ENCODE results near the gene KLF3.

KLF3 gene

DNA sequence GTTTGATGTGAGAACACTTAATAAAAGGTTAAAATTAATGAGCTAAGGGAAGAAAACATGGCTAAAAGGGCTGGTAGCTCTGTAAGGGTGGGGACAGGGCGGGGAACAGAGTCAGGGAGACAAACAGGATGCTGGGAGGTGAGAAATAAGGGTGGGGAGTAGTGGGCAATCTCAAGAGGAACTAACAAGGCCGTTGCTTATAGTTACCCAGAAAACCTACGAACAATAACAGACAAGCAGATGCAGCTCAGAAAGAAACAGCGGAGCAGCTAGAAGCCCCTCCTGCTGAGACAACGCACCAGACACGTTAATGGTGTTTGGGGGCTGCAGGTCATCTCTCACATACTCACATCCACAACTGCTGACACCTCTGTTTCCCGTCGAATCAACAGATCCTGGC is 9.7 kb upstream of the KLF3 start:
- no peak for DNase-seq (ENCODE audit: low read depth in 2 of 2, low spot score in 1 of 2)

DNA sequence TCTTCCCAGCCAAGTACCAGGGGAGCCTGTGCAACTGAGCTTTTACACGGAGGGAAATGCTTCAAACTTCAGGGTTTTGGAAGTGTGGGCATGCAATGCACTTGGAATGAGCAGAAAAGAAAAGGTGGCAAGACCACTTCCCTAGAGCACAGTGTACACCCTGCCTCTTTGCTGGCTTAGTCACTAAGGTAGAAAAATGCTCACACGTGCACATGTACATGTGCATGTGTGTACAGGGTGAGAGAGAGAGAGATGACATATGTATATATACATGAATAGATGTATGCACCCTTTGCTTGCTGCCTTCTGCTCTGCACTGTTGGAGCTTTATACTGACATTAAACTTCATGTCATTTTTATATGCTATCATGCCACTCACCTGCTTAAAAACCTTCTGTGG is 7.9 kb upstream of the KLF3 start:
- DNase-seq (ENCODE audit: low read depth in 2 of 2, low spot score in 1 of 2) = no peak

DNA sequence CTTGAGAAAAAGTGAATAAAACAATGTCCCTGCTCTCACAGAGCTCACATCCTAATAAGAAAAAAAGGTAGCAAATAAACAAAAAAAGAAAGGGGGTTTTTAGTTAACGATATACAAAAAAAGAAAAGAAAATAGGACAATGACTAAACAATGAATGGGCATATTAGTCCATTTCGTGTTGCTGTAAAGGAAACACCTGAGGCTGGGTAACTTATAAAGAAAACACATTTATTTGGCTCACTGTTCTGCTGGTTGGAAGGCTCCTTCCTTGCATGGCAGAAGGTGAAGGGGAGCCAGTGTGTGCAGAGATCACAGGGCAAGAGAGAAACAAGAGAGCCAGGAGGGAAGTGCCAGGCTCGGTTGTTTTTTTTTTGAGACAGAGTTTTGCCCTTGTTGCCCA is 4.7 kb upstream of the KLF3 start:
- DNase-seq (ENCODE audit: low read depth in 2 of 2, low spot score in 1 of 2) = no peak

DNA sequence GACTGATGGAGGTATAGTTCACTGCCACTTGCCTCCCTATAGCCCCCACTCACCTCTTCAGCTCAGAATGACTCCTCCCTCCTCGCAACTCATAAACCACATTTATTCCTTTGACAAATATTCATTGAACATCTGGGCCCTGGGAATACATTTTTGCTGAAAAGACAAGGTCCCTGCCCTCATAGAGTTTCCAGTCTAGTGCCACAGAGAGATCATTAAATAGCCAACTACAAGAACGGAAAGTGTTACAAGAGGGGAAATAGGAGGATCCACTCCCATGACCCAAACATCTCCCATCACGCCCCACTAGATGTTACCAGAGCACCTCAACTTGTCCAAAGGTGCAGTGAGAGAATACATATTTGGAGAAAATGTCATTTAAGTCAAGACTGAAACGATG is 3.2 kb upstream of the KLF3 start:
- no peak for DNase-seq (ENCODE audit: low read depth in 2 of 2, low spot score in 1 of 2)

DNA sequence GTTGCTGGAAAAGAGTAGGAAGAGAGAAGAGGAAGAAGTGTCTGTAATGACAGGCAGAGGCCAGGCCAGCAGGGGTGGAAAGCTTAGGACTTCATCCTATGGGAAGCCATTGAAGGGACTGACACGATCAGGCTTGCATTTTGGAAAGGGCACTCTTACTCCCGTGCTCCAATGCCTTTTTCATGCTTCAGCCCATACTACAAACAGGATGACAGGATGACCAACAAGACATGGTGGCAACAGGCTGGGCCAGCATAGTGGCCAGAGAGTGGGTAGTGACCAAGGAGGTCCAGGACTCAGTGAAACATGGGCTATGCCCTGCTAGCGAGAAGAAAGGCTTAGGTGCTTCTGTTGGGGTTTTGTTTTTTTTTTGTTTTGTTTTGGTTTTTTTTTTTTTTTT is 2.6 kb upstream of the KLF3 start:
- DNase-seq (ENCODE audit: low read depth in 2 of 2, low spot score in 1 of 2) = no peak

DNA sequence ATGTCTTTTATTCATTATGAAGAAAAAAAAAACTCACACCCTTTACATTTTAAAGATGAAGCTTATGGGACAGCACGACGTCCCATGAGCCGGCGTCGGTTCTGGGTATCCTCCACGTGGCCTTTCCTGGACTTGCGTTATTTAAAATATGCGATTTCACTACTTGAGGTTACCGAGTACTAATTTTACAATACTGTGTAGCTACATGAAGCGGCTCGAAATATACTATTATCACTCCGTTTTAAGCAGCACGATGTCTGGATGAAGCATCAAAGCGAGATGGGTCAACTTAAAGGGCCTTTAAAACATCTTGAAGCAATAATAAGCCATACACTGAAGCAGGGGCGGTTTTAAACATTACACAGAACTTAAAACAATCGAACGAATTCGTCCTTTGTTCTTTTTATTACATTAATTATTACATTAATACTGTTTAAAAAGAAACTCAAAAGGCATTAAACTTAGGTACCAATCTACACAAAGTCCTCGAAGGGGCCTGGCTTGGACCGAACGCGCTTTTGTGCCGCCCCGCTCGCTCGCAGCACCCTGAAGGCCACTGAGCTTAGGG is 1.4 kb upstream of the KLF3 start:
- no peak for DNase-seq (ENCODE audit: low read depth in 2 of 2, low spot score in 1 of 2)

DNA sequence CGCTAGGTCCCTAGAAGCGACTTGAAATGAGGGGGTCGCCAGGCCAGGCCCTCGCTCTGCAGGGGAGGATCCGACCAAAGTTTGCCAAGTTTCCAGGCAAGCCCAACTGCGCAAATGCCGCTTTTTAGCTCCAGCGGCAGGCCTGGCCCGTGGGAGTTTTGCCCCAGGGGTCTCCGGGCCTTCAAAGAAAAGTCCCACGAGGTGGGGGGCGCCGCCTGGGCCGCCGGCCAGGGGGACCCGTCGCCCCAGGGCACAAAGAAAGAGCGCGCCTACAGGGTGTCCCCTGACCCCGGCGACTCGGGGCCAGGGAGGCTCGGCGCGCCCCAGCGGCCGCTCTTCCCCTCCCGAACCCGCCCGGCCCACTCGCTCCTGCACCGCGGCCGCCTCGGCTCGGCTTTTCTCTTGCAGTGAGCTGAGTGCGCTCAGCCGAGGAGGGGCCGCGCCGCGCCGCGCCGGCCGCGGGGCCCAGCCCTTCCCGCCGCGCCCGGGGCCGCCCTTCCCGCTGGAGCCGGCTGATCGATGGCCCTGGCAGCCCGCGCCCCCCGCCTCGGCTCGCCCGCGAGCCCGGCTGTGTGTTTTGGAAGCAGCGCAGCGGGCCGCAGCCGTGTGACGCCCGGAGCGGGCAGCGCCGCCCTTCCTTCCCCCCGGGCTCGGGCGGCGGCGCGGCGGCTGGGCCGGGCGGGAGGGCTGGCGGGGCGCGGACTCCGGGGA is 754 bp upstream of the KLF3 start:
- no peak for DNase-seq (ENCODE audit: low read depth in 2 of 2, low spot score in 1 of 2)

DNA sequence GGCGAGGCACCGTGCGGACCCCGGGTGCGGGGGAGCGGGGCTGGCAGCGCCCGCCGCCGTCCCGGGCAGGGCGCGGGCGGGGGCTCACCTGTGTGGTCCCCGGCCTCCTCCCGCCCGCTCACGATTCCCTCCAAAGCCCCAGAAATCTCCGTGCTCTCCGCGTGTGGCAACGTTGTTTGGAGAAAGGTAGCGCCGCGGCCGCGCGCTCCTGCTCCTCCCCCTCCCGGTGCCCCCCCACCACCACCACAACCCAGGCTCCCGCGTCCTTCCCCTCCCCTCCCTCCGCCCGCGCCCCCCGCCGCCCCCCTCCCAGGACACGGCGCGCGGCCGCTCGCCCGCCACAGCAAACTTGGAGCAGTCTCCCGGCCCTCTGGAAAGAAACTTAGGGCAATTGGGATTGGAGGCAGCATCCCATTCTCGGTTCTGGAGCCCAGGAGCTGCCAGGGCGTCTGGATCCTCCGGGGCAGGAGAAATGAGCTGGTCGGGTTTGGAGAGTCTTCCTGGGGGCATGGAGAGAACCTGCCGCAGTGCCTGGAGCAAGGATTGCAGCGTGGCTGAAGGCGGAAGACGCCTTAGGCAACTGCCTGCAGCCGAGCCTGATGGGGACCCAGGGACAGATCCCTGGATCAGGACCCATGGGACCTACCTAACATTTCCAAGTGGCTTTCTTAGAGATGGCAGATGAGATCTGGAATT is 855 bp downstream of the KLF3 start:
- DNase-seq (ENCODE audit: low read depth in 2 of 2, low spot score in 1 of 2) = no peak

DNA sequence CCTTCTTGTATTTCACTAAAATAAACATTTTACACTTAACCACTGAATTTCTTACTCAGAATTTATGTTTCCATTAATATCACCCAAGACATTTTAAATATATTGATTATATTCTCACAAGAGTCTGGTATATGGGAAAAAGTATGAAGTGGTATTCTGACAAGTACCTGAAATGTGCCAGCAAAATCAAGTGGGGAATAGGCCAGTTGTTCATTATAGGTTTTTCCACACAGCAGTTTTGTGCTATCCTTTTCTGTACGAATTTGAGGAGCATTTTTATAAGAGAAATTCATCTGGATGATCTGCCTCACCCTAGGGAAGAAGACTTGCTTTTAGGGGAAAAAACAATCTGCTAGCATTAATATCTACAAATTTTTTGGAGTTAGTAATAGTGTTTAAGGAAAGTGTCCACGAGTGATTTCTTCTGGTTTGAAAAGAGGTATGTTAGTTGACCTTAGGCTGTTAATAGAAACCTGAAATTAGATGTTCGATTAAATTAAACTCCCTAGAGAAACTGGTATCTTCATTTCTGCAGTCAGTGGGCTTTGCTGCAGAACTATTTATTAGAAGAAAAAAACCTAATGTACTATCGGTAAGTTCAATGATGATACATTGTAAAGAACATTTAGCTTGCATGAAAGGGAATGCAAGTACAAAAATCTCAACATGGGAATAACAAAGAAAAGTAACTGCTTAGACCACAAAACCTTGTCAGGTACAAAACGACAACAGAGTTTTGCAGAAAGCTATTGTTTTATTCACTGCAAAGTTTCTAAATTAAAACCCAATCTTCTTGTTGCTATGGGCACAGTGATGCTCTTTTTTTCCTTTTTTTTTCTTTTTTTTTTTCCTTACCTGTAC is 1.8 kb downstream of the KLF3 start:
- DNase-seq (ENCODE audit: low read depth in 2 of 2, low spot score in 1 of 2) = no peak

DNA sequence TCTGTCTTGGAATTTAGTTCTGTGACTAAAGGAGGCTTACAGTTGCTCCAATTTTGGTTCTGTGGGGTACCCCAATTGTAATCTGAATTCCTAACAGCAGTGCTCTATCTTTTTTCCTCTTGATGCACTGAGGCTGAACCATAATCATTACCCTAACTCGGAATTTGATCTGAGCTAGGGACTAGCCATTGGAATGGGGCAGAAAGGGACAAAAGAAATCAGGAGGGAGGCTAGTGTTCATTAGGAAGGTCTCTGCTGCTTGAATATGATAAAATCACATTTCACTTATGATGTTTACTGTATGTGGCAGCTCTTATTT is 2.7 kb downstream of the KLF3 start:
- DNase-seq (ENCODE audit: low read depth in 2 of 2, low spot score in 1 of 2) = no peak

DNA sequence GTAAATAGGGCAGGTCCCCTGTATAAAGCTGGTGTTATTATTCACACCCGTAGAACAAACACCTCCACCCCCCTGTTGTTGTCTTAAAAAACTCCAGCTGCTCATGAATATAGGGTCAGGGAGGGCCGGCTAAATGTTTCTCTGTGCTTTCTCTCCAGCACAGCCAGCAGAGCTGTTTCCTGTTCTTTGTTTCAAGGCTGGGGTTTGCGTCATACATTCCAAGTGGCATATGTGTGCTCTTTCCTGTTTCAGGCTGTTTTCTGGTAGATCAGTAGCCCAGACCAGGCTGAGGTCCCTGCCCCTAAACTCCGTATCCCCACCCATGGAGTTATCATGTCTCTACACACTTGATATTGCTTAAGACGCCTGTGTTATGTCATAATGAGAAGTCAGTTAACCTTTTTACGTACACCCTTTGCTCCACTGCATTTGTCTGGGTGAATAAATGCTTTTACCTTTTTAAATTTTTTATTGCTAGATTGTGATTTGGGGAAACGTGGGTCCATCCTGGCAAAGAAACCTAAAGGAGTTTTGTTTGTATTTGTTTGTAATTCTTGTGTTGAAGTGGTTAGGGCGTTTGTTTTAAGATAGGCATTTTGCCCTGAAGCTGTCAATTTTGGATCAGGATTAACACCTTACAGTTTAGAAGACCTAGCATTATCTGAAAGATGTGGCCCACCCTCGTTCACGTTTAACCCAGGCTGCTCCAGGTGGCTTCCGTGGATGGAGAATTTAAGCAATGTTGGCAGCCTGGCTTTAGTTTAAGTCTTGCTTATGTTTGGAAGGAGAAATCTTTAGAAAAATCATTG is 3.3 kb downstream of the KLF3 start:
- no peak for DNase-seq (ENCODE audit: low read depth in 2 of 2, low spot score in 1 of 2)

DNA sequence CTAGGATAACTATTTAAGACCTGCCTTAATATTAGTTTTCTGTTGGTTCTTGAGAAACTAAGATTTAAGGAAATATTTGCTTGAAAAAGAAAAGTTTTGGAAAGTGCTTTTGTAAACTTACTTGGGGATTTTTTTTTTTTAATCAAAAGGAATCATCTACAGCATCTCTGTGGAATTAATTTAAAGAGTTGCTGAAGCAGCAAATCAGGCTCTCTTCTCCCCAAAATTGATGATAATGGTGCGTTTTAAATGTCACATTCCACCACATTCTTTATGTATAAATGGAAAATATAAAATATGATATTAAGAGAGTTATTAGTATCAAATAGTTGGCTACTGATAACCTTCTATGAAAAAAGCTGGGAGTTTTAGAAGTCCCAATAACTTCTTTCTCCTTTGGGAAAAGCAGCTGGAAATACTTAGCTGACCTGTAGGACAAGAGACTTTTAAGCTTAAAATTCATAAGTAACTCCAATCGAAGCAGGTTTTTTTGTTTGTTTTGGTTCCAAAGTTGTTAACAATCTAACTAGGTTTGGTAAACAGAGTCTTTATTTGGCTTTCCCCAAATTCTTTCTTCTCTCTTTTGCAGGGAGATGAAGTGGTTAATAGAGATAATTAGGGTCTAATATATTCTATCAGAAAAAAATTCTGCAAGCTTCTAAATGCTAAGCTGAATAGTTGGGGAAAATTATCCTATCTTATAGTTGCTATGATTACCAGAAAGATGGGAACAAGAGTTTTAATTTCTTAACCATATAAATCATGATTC is 4.4 kb downstream of the KLF3 start:
- DNase-seq (ENCODE audit: low read depth in 2 of 2, low spot score in 1 of 2) = no peak

DNA sequence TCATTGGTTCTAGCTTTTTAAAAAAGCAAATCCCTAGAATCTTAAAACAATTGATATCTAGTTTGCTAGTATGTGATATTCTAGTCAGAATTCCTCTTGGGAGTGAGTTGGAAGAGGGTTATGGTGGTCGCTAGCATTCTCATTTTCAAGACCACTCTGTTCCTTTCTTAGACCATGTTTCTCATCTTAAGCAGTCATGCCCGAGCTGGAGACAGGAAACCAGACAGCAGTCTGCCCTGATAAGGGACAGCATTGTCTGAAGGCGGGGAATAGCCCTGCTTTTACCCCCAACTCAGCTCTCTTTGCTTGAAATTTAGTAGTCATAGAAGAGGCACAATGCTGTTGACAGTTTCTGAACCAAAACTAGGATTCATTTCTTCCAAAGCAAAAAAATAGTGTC is 5.2 kb downstream of the KLF3 start:
- no peak for DNase-seq (ENCODE audit: low read depth in 2 of 2, low spot score in 1 of 2)

DNA sequence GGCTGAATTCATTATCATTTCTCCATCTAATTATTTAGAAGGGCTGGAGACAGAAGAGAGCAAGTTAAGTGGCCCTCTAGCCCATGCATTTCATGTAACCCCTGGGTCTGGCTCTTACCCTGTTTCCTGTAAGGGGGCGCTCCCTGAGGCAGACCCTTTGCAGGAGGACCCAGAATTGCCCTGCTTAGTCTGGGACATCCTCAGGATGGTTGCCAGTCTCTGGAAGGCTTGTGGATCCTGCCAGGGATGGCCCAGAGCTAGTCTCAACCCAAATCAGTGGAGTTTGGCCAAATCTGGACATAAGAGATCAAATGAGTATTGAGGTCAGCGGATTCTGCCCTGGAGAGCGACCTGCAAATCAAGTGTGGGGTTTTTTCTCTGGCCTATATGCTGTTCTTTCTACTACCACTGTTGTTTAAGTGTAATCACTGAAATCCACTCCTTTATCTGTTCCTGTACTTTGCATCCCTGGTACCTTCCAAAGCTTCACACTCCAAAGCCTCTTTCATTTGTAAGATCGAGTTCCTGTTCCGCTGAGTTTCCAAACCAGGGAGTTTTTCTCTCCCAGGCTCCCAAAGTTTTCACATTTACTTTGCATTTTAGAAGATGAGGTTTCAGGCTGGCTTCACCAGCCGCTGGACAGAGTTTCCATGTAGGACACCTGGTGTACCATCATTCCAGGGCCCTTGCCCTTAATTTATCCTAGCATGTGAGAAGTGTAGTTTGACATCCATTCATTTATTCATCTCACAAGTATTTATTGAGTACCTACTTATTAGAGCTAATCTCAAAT is 6.3 kb downstream of the KLF3 start:
- DNase-seq (ENCODE audit: low read depth in 2 of 2, low spot score in 1 of 2) = no peak

DNA sequence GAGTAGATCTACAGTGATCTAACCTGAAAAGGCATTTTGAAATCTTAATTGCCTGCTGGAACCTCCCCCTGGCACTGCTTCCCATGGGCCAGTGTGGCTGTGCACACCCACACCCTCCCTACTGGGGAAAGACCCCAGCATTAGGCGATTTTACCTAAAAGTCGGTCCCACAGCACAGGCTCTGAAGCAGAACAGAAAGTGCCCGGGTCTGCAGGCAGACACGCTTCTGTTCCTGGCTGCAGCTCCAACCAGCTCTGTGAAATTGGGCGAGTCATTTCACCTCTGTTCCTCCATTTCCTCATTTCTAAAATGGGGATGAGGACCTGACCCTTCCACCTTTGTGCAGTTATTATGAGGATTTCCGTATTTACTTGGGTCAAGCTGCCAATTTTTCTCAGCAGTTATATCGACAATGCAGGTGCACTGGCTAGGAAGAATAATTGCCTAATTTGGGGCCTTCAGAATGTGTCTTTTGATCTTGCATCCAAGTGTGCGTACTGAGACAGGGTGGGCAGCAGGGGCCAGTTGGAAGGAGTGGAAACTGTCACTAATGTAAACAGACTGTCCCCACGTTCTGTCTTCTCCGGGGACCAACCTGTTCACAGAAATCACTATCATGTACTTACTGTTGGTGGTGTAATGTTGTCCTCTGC is 7.1 kb downstream of the KLF3 start:
- DNase-seq (ENCODE audit: low read depth in 2 of 2, low spot score in 1 of 2) = no peak

DNA sequence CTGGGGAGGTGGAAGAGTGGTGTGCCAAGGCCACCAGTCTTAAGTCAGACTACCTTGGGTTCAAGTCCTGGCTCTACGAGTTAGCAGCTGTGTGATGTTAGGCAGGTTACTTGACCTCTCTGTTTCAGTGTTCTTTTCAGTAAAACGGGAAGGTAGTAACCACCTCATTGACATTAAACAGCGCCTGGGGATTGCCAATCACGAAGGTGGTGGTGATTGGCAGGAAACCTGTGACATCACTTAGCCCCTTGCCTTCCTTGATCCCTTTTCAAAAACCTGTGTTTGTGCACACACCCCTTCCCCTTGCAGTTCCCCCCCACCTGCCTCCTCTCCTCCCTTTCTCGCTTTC is 7.6 kb downstream of the KLF3 start:
- no peak for DNase-seq (ENCODE audit: low read depth in 2 of 2, low spot score in 1 of 2)

DNA sequence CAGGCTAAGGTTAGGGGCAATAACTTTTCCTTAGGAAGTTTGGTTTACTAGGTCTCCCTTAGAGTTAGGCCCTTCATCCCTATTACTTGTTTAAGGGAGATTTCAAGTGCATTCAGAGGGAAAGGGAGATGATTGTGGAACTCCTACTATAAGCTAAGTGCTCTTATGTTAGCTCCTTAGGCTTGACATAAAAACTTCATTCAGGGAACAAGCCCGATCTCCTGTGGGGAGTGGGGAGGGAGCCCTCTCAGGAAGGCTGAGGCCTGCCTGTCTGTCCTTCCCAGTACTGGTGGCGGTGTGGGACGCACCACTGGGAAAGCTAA is 8.0 kb downstream of the KLF3 start:
- DNase-seq (ENCODE audit: low read depth in 2 of 2, low spot score in 1 of 2) = no peak

DNA sequence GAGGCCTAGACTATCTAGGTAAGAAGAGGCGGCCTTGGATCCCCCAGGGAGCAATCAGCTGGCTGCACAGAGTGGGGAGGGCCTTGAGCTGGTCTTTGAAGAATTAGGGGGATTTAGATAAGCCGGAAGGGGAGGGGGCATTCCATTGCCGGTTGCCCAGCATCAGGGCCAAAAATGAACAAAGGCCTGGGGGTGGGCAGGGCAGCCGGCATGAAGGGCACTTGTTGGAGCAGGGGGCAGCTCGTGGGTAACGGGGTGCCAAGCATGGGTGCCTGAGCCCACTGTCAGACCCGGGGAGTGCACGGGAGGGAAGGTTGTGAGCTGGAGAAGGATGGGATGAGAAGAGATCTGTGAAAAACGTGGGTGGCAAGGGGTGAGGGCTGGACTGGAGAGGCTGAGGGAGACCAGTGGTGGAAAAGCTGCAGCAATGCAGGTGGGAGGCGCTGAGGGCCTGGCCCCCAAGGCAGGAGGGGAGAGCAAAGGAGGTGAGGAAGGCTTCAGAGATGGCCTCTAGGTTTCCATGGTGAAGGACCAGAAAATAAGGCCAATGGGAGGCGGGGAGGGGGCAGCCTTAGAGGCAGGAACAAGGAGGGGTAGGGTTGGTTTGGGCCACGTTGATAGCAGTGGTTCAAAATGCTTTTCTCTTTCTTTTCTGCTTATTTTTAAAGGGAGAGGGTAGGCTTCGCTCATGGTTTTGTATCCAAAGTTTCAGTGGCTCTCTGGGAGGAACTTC is 8.6 kb downstream of the KLF3 start:
- DNase-seq (ENCODE audit: low read depth in 2 of 2, low spot score in 1 of 2) = no peak
